ENCODE results near the gene FCHO1.

GRCh38 chr19:17797424-17798201 lies 46.3 kb downstream of the FCHO1 start:
- TF ChIP-seq POLR2AphosphoS5 (IDR thresholded peaks at IDR 0.05; ENCODE audit: low read length), result no peak
- TF ChIP-seq ETV6 (conservative IDR thresholded peaks at IDR 0.05 in 1 of 2, IDR thresholded peaks at IDR 0.05 in 1 of 2; ENCODE audit: borderline replicate concordance in 1 of 2, low read depth in 1 of 2), result no peak
- no peak for TF ChIP-seq HDAC6 (IDR thresholded peaks at IDR 0.05; ENCODE audit: unreplicated experiment)
- no peak for TF ChIP-seq CTCF (IDR thresholded peaks at IDR 0.05 in 2 of 3, conservative IDR thresholded peaks at IDR 0.05 in 1 of 3; ENCODE audit: control insufficient read depth in 2 of 3, extremely low read depth in 1 of 3, insufficient read depth in 1 of 3, low read depth in 3 of 3, low read length in 3 of 3)
- TF ChIP-seq POLR2A (IDR thresholded peaks at IDR 0.05; ENCODE audit: low read depth, low read length), result no peak
- no peak for TF ChIP-seq TAF1 (IDR thresholded peaks at IDR 0.05; ENCODE audit: borderline replicate concordance, low read depth, low read length)
- no peak for TF ChIP-seq EZH2 (IDR thresholded peaks at IDR 0.05; ENCODE audit: borderline replicate concordance, control insufficient read depth, low read depth, low read length)
- no peak for TF ChIP-seq IKZF2 (IDR thresholded peaks at IDR 0.05)

Data from GM12878 (cell line).